NB4 (cell line): ENCODE measurements around the gene TAS2R41.

ENCODE experiments used
- DNase-seq: peaks from one replicate; pipeline ENCODE4 v3.0.0; 2010; ENCODE audit warnings: low read depth
- H3K4me3 ChIP-seq: one replicate; pipeline ENCODE4 v1.5.1; 2011; ENCODE audit warnings: mild to moderate bottlenecking, low read depth, low read length, moderate library complexity
- MYC ChIP-seq: IDR thresholded peaks from 2 replicates; pipeline ENCODE4 v1.6.1; 2011; ENCODE audit warnings: low read depth, low read length
- POLR2A ChIP-seq: IDR thresholded peaks from 2 replicates; pipeline ENCODE4 v1.6.1; 2011; ENCODE audit warnings: mild to moderate bottlenecking; ENCODE audit not compliant: insufficient read length; ENCODE audit errors: extremely low read depth
- TF ChIP-seq, protein P1 (sequence below): IDR thresholded peaks from one replicate; pipeline ENCODE4 v1.5.1; 2012; ENCODE audit warnings: low read depth, low read length
- TF ChIP-seq, protein P2 (sequence below): IDR thresholded peaks from 2 replicates; pipeline ENCODE4 v1.6.1; 2011; ENCODE audit warnings: low read depth, low read length

Gene TAS2R41

GRCh38 chr7:143503261-143503660 lies 25.6 kb downstream of the TAS2R41 start:
- TF ChIP-seq POLR2A, result no peak
- TF ChIP-seq MYC, result no peak
- TF ChIP-seq, protein P1, sequence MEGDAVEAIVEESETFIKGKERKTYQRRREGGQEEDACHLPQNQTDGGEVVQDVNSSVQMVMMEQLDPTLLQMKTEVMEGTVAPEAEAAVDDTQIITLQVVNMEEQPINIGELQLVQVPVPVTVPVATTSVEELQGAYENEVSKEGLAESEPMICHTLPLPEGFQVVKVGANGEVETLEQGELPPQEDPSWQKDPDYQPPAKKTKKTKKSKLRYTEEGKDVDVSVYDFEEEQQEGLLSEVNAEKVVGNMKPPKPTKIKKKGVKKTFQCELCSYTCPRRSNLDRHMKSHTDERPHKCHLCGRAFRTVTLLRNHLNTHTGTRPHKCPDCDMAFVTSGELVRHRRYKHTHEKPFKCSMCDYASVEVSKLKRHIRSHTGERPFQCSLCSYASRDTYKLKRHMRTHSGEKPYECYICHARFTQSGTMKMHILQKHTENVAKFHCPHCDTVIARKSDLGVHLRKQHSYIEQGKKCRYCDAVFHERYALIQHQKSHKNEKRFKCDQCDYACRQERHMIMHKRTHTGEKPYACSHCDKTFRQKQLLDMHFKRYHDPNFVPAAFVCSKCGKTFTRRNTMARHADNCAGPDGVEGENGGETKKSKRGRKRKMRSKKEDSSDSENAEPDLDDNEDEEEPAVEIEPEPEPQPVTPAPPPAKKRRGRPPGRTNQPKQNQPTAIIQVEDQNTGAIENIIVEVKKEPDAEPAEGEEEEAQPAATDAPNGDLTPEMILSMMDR, result no peak
- DNase-seq, result no peak
- H3K4me3 ChIP-seq, result no peak overlapping the region

- TF ChIP-seq, protein P1, result no peak
- TF ChIP-seq POLR2A, result no peak
- TF ChIP-seq, protein P2, sequence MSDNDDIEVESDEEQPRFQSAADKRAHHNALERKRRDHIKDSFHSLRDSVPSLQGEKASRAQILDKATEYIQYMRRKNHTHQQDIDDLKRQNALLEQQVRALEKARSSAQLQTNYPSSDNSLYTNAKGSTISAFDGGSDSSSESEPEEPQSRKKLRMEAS, result no peak
- TF ChIP-seq MYC, result no peak
- no peak for DNase-seq
- H3K4me3 ChIP-seq, result no peak overlapping the region
Measured at GRCh38 chr7:143504215-143504936, 26.7 kb downstream of the TAS2R41 start.

GRCh38 chr7:143504937-143505297 lies 27.2 kb downstream of the TAS2R41 start:
- peak; percentile 29 for DNase-seq
- TF ChIP-seq, protein P2, result no peak
- TF ChIP-seq MYC, result no peak
- TF ChIP-seq, protein P1, result no peak
- no peak for TF ChIP-seq POLR2A
- no peak overlapping the region for H3K4me3 ChIP-seq

- no peak for DNase-seq
- TF ChIP-seq, protein P2, result no peak
- TF ChIP-seq MYC (no peak), POLR2A (no peak)
- TF ChIP-seq, protein P1, result no peak
- H3K4me3 ChIP-seq, result no peak overlapping the region
Measured at GRCh38 chr7:143505838-143506237, 28.2 kb downstream of the TAS2R41 start.

GRCh38 chr7:143507094-143507518 lies 29.4 kb downstream of the TAS2R41 start:
- H3K4me3 ChIP-seq, result no peak overlapping the region
- DNase-seq, result no peak
- TF ChIP-seq POLR2A, result no peak
- no peak for TF ChIP-seq MYC
- TF ChIP-seq, protein P1, result no peak
- TF ChIP-seq, protein P2, result no peak
